OCI-LY7 (cell line): ENCODE results near the gene AMPD2.

Experiments used
- EZH2phosphoT487 ChIP-seq: fragments of 200-600 bp; sonication (generic); IDR thresholded peaks from 2 replicates; pipeline ENCODE4 v1.6.1; 2018; ENCODE audit warnings: low read depth, borderline replicate concordance, mild to moderate bottlenecking, mixed run types, antibody characterized with exemption, low read length, moderate library complexity, mixed read lengths
- TF ChIP-seq, protein P1 (sequence below): fragments of 200-600 bp; sonication (generic); conservative IDR thresholded peaks from 2 replicates; pipeline ENCODE4 v1.5.1; 2014; ENCODE audit warnings: mild to moderate bottlenecking, antibody characterized with exemption, low read length, moderate library complexity, mixed read lengths

DNA sequence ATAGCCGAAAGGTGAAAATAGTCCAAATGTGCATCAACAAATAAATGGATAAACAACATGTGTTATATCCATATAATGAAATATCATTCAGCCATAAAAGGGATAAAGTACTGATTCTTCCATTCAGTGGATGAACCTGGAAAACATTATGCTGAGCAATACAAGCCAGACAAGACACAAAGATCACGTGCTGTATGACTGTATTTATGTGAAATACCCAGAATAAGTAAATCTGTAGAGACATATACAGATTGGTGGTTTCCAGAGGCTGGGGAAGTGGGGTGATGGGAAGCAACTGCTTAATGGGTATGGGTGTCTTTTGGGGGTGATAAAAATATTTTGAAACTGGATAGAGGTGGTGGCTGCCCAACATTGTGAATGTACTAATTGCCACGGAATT, 23.0 kb downstream of the AMPD2 start:
- TF ChIP-seq, protein P1, sequence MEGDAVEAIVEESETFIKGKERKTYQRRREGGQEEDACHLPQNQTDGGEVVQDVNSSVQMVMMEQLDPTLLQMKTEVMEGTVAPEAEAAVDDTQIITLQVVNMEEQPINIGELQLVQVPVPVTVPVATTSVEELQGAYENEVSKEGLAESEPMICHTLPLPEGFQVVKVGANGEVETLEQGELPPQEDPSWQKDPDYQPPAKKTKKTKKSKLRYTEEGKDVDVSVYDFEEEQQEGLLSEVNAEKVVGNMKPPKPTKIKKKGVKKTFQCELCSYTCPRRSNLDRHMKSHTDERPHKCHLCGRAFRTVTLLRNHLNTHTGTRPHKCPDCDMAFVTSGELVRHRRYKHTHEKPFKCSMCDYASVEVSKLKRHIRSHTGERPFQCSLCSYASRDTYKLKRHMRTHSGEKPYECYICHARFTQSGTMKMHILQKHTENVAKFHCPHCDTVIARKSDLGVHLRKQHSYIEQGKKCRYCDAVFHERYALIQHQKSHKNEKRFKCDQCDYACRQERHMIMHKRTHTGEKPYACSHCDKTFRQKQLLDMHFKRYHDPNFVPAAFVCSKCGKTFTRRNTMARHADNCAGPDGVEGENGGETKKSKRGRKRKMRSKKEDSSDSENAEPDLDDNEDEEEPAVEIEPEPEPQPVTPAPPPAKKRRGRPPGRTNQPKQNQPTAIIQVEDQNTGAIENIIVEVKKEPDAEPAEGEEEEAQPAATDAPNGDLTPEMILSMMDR = no peak
- TF ChIP-seq EZH2phosphoT487 = no peak
